Coronary artery (tissue), 2 donors: Measurements from ENCODE around the gene RPIA.

ENCODE experiments used
- DNase-seq: peaks from one replicate; pipeline ENCODE4 v3.0.0-alpha.2; 2017; ENCODE audit warnings: low spot score
- H3K27ac ChIP-seq, 2 donors: fragments of 200-600 bp; sonication (generic); one replicate each; pipeline ENCODE4 v1.5.1; 2016 to 2019
- H3K4me3 ChIP-seq: fragments of 200-600 bp; sonication (generic); 2 replicates; pipeline ENCODE4 v1.5.1; 2016; ENCODE audit warnings: mild to moderate bottlenecking, moderate library complexity
- TF ChIP-seq, protein P1 (sequence below): fragments of 200-600 bp; sonication (generic); IDR thresholded peaks from one replicate; pipeline ENCODE4 v1.5.1; 2019; ENCODE audit warnings: antibody characterized with exemption

Gene RPIA

DNA sequence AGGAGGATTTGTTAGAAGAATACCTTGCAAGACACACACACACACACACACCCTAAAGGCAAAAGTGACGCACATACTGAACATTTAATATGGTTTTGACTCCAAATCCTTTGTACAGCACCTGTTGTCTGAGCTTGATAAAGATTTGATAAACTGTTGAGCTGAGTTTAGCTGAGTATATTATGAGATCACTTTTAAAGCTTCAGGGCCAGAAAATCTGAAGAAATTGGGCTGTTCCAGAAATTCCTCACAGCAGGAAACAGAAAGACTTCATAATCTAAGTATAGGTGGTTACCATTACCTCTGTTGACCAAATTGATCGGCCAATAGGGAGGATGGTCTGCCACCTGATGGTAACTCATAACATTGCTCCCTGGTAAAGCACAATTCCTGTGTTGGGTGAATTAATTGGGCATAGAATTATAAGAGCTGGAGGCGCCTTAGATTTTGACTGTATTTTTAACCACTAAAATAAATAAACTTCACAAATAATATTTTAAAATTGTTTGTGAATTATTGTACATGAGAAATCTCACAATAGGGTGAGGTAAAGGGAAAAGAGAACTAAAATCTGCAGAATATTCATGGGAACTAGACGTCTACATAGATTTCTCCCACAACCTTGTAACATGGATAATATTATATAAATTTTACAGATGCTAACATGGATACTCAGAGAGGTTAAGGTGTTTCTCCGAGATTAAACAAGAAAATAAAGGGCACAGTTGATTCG, 21.8 kb upstream of the RPIA start:
- H3K4me3 ChIP-seq, result no peak overlapping the region
- no peak for DNase-seq
- no peak overlapping the region for H3K27ac ChIP-seq
- TF ChIP-seq, protein P1, sequence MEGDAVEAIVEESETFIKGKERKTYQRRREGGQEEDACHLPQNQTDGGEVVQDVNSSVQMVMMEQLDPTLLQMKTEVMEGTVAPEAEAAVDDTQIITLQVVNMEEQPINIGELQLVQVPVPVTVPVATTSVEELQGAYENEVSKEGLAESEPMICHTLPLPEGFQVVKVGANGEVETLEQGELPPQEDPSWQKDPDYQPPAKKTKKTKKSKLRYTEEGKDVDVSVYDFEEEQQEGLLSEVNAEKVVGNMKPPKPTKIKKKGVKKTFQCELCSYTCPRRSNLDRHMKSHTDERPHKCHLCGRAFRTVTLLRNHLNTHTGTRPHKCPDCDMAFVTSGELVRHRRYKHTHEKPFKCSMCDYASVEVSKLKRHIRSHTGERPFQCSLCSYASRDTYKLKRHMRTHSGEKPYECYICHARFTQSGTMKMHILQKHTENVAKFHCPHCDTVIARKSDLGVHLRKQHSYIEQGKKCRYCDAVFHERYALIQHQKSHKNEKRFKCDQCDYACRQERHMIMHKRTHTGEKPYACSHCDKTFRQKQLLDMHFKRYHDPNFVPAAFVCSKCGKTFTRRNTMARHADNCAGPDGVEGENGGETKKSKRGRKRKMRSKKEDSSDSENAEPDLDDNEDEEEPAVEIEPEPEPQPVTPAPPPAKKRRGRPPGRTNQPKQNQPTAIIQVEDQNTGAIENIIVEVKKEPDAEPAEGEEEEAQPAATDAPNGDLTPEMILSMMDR, result peak; percentile 45

DNA sequence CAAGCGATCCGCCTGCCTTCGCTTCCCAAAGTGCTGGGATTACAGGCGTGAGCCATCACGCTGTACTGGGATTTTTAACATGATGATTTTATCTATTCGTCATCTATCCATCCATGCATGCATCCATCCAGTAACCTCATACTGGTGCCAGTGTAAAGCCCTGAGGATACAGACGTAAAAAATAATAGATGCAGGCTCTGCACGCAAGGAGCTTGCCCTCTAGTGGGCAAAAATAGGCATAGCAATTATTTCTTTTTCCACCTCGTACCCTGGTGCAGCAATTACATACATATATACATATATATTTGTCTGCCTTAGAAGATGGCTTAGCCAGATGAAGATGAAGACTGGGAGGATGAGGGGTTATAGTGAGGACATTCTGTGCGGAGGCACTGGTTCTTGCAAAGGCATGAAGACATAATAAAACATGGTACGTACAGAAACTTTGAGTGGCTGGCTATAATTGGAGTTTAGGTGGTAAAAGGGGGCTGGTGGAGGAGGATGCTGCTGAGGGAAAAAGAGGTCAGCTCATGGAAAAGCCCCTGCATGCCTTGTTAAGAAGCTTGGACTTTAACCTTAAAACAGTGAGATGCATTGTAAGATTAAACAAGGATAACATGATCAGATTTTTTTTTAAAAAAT, 19.6 kb upstream of the RPIA start:
- TF ChIP-seq, protein P1, result peak; percentile 82
- Histone ChIP-seq H3K27ac (no peak overlapping the region), H3K4me3 (no peak overlapping the region)
- DNase-seq, result no peak

DNA sequence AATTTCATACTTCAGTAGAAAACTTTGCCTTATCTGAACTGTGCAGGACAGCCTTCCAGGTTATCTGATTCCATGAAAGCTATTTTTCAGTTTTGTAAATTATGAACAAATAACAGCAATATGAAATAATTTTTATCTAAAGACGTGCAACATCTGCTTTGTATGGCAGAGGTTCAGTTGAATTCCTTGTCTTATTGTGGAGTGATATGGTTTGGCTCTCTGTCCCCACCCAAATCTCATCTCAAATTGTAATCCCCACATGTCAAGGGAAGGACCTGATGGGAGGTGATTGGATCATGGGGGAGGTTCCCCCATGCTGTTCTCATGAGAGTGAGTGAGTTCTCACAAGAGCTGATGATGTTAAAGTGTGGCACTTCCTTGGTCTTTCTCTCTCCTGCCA, 18.1 kb upstream of the RPIA start:
- TF ChIP-seq, protein P1, result no peak
- no peak overlapping the region for H3K27ac ChIP-seq
- no peak overlapping the region for H3K4me3 ChIP-seq
- DNase-seq, result no peak

DNA sequence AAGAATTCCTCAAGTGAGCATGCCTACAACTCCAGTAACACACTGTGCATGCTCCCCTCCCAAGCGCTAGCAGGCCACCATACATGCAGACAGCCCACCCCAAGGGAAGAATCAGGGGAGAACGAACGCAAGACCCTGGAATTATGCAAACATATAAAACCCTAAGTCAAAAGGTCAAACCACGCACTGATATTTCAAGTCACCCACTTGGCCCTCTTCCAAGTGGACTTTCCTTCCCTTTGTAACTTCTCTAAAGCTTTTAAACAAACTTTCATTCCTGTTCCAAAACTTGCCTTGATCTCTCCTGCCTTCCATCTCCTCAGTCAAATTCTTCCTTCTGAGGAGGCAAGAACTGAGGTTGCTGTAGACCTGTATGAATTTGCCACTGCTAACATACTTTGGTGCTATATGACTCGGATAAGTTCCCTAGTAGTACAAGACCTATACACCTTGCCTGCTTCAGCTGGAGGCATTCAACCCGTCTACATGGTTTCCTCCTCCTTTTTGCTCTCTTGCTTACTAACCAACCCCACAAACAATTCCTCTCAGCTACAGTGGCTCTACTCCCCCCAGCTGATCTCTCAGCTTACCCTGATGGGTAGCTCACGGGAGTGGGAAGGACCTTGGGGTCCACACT, 11.1 kb upstream of the RPIA start:
- Histone ChIP-seq H3K27ac (no peak overlapping the region), H3K4me3 (no peak overlapping the region)
- no peak for DNase-seq
- TF ChIP-seq, protein P1, result no peak

DNA sequence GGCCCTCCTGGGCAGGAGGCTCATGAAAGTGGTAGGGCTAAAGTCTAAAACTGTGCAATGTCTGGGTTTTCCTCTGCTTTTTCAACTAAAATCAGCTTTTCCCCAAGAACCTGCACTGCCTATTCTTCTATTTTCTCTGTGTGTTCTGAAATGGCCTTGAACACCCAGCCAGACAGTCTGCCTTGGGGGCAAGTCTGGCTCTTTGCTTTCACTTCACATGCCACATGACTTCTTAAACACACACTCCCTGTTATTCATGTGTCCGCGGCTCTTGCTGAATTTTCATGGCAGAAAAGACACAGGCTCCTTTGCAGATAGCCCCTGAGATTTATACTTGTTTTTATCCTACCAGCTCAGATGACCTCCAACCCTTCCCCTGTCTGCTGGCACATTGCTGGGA, 10.6 kb upstream of the RPIA start:
- no peak for DNase-seq
- TF ChIP-seq, protein P1, result no peak
- no peak overlapping the region for H3K4me3 ChIP-seq
- no peak overlapping the region for H3K27ac ChIP-seq

DNA sequence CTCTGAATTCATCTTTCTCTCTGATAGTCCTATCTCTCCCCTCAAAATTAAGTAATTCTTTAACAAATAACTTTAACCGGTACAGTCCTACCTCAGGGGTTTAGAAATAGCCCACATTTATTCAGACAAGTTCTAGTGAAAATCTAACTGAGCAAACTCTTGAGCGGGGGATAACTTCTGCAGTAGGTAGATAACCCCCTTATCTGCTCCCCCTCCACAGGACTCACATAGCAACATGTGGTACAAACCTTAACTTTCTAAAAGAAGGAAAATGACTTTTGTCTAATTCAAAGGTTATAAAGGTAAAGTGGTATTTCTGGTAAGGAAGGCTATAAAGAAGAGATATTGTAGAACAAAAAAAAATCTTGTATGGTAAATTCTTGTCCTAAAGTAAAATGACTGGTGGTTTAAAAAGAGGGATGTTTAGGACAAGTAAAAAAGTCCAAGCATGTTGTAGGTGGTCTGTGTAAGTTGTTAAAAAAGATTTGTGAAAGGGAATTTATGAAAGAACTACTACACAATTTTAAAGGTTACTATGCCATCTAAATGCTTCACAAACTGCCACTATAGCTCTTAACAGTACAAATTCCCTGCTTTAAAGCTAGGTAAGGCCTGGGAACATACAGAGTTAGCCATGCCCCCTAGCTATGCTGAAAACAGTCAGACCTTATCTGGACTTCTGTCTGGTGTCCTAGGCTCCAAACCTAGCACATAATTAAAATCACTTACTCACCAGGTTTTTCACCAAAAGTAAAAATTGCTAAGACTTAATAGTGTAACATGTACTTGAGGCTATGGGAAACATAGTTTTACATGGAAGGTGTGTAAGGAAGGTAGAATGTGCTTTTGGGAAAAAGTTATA, 8.1 kb upstream of the RPIA start:
- no peak overlapping the region for H3K4me3 ChIP-seq
- DNase-seq, result no peak
- TF ChIP-seq, protein P1, result no peak
- H3K27ac ChIP-seq, result no peak overlapping the region
